Activated T-cell treated with anti-CD3 and anti-CD28 coated beads for 48 hours (primary cell): ENCODE measurements around the gene C5orf63.
"Not testable (repeated sequence)": the region's sequence is repeated elsewhere in the genome, so short reads cannot be mapped to it uniquely, and the experiment has no call there.

Experiments
- DNase-seq: peaks from one replicate; pipeline ENCODE4 v3.0.0-alpha.2; 2020; ENCODE audit warnings: low read depth

Gene C5orf63

DNA sequence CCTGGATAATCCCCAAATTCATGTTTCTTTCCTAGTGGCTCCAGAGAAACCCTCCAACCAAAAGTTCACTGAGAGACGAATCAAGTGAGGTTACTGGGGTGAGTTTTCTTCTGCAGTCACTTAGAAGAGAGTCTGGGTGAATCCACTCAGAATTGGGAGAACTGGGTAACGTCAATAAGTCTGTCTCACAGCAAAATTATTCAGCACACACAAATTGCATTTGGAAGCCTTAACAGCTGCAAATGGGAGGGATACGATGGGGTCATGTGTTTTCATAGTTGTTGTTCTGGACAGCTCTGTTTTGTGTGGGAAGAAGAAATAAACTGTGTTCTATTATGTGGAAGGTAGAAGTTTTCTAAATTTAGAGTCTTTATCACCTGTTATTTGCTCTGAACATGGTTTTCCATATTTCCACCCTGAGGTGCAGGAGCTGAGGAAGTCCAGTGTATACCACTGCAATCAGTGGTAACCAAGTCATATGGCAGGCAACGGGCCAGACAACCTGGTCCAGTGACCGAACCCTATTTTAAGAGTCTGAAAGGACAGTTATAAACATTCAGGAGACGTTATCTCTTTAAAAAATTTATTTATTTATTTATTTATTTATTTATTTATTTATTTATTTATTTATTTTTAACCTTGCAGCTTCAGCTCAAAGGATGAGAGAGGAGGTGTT lies 64.9 kb downstream of the C5orf63 start:
- DNase-seq, result no peak

DNA sequence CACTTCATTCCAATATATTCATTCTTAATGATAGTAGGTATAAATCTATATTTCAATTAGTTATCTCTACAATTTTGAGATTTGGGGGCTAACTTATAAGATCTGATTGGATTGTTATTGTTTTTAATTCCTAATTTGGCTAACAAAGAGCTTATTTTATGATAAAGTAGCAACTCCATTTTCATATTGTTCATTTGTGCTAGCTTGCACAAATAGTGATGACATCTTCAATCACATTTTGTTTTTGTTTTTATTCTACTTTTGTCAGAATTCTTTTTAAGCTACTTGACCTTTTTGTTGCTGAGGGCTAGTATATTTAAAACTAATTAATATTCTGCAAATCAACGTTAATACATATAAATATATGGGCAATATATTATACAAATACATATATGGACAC lies 65.8 kb downstream of the C5orf63 start:
- DNase-seq, result no peak

GRCh38 chr5:127006744-127007143 lies 66.6 kb downstream of the C5orf63 start:
- DNase-seq, result no peak

GRCh38 chr5:127005282-127005681 lies 68.0 kb downstream of the C5orf63 start:
- DNase-seq, result not testable (repeated sequence)

DNA sequence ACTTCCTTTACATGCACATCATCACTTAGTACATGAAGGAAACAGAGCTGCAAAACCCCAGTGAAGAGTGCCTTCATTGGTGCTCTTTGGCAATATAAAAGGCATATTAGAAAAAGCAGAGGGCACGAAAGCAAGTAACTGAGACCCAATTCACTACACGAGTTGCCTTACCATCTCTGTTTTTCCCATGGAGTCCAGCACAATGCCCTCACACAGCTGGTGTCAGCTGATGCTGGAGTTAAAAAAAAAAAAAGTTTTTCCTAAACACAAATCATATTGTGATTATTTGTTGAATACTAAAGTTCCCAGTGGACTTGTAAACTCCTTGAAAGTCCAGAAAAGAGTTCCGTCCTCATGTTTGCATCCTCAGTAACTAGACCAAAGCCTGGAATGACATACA lies 68.6 kb downstream of the C5orf63 start:
- no peak for DNase-seq

DNA sequence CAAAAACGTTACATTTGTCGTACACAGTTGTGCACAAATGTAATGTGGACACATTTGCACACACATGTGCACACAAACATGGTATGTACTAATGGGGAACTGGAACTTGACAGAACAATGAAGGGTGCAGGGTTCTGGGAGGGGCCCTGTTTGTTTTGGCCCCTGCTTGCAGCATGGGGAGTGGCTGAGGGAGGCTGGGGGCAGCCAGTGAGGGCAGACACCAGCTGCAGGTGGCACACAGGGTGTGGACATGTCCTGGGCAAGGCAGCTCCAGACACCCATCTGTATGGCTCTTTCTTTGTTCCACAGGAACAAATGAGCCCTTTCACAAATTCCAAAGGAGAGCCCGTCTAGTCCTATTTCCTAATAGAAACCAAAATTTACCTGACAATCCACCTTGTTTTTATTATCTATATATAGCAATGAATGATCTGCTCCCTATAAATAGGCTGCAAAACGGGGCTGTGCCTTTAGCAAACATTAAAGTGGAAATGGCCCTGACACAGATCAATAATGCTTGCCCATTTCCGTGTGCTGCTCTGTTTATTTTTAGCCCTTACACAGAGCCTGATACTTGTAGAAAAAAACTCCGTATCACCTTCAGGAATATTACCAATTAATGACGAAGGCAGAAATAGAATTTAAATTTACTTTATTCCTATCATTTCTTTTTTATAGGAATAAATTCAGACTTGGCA lies 69.4 kb downstream of the C5orf63 start:
- DNase-seq, result no peak

GRCh38 chr5:127002390-127002789 lies 70.9 kb downstream of the C5orf63 start:
- no peak for DNase-seq

DNA sequence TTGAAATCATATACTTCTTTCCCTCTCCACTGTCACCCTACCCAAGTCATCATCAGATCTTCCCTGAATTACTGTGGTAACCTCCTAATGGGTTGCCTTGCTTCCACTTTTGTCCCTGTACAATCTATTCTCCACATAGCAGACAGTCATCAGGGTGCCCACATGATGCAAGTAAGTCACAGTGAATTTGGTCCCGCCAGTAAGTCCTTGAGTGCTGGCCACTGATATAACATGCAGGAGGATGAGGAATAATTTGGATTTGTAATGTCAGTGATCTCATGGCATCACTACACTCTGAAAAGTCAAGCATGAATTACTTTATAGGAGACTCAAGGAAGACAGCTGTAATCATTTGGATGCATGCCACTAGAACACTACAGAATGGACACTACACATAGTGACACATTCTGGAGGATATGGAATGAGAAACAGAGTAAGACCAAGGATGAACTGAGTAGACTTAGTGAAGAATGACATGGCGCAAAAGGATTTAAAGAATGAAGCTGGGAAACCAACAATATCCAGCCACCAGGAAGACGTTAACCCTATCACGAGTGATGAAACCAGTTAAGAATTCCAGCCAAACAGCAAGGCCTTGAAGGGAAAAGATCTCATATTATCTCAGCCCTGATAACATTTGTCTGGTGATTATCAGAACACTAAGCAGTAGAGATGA lies 71.5 kb downstream of the C5orf63 start:
- no peak for DNase-seq
